WTC11 (cell line): ENCODE measurements around the gene NUP88. TPM values are rescaled to one million over a fixed set of nuclear protein-coding genes. Genes with fewer than 3 reads are reported as not detected.
"Not testable (repeated sequence)": the region's sequence is repeated elsewhere in the genome, so short reads cannot be mapped to it uniquely, and the experiment has no call there.

Source experiments
- ATAC-seq: fragments of 200-7000 bp; cut with Tn5 transposase; 2 replicates; pipeline ENCODE4 v1.10.0; 2021; ENCODE audit warnings: mild to moderate bottlenecking, moderate library complexity
- CTCF ChIA-PET: fragments of 300-600 bp; sonication (Branson Sonifier 250); formaldehyde crosslinking; loops from one replicate; lab custom pipeline; 2021; ENCODE audit warnings: antibody characterized with exemption; lab: Charles Lee
- POLR2A ChIA-PET: fragments of 350-600 bp; sonication (Branson Sonifier 250); formaldehyde crosslinking; loops from one replicate; lab custom pipeline; 2021; ENCODE audit warnings: antibody characterized with exemption; lab: Charles Lee
- DNase-seq: peaks from one replicate; pipeline ENCODE4 v3.0.0; 2021; ENCODE audit warnings: low spot score
- H3K27ac Mint-ChIP-seq: 2 replicates; pipeline ENCODE4 v1.8.0; 2021; ENCODE audit warnings: mixed read lengths
- H3K27me3 Mint-ChIP-seq: 2 replicates; pipeline ENCODE4 v1.8.0; 2021; ENCODE audit warnings: low read depth, mild to moderate bottlenecking, moderate library complexity, mixed read lengths
- H3K36me3 Mint-ChIP-seq: 2 replicates; pipeline ENCODE4 v1.8.0; 2021; ENCODE audit warnings: mixed read lengths
- H3K4me1 Mint-ChIP-seq: 2 replicates; pipeline ENCODE4 v1.8.0; 2022; ENCODE audit warnings: mixed read lengths
- H3K4me3 Mint-ChIP-seq: 2 replicates; pipeline ENCODE4 v1.8.0; 2021; ENCODE audit warnings: mild to moderate bottlenecking, moderate library complexity, mixed read lengths
- H3K9me3 Mint-ChIP-seq: 2 replicates; pipeline ENCODE4 v1.8.0; 2021; ENCODE audit warnings: mixed read lengths
- ELF4 ChIP-seq: sonication (generic); formaldehyde crosslinking; IDR thresholded peaks from 2 replicates; pipeline ENCODE4 v1.8.1; 2022; ENCODE audit warnings: low read depth, mild to moderate bottlenecking, moderate library complexity, missing genetic modification reagents
- FOXK1 ChIP-seq: sonication (generic); formaldehyde crosslinking; IDR thresholded peaks from 2 replicates; pipeline ENCODE4 v1.8.0; 2022; ENCODE audit warnings: mild to moderate bottlenecking, moderate library complexity, missing genetic modification reagents
- NFATC4 ChIP-seq: fragments of 250-450 bp; sonication (Bioruptor Pico); IDR thresholded peaks from 2 replicates; pipeline ENCODE4 v1.9.0; 2021; ENCODE audit warnings: mild to moderate bottlenecking
- NR1H2 ChIP-seq: sonication (generic); formaldehyde crosslinking; IDR thresholded peaks from 2 replicates; pipeline ENCODE4 v1.9.0; 2021; ENCODE audit warnings: mild to moderate bottlenecking, moderate library complexity, missing genetic modification reagents
- PRDM15 ChIP-seq: sonication (generic); formaldehyde crosslinking; IDR thresholded peaks from 2 replicates; pipeline ENCODE4 v1.8.0; 2022; ENCODE audit warnings: missing genetic modification reagents
- PRRX2 ChIP-seq: fragments of 250-450 bp; sonication (Bioruptor Pico); IDR thresholded peaks from 2 replicates; pipeline ENCODE4 v1.8.0; 2021; ENCODE audit warnings: mild to moderate bottlenecking
- SMAD3 ChIP-seq: sonication (generic); formaldehyde crosslinking; IDR thresholded peaks from 2 replicates; pipeline ENCODE4 v1.8.0; 2022; ENCODE audit warnings: missing genetic modification reagents, mild to moderate bottlenecking, borderline replicate concordance
- SMAD4 ChIP-seq: sonication (generic); formaldehyde crosslinking; IDR thresholded peaks from 2 replicates; pipeline ENCODE4 v1.8.0; 2022; ENCODE audit warnings: mild to moderate bottlenecking, missing genetic modification reagents
- ZNF232 ChIP-seq: sonication (generic); formaldehyde crosslinking; IDR thresholded peaks from 2 replicates; pipeline ENCODE4 v1.8.0; 2022; ENCODE audit warnings: mild to moderate bottlenecking, missing genetic modification reagents
- ZNF263 ChIP-seq: sonication (generic); formaldehyde crosslinking; IDR thresholded peaks from 2 replicates; pipeline ENCODE4 v1.8.1; 2022; ENCODE audit warnings: low read depth, mild to moderate bottlenecking, moderate library complexity, missing genetic modification reagents
- ZNF423 ChIP-seq: fragments of 250-450 bp; sonication (Bioruptor Pico); IDR thresholded peaks from 2 replicates; pipeline ENCODE4 v2.1.2; 2022; ENCODE audit warnings: mild to moderate bottlenecking, moderate library complexity
- ZNF425 ChIP-seq: fragments of 250-450 bp; sonication (Bioruptor Pico); conservative IDR thresholded peaks from 2 replicates; pipeline ENCODE4 v1.9.0; 2021; ENCODE audit warnings: mild to moderate bottlenecking
- total RNA-seq: library from RNA; stranded (reverse); gene quantifications from 3 replicates; pipeline ENCODE4 v1.2.3, GENCODE V29; 2021

NUP88 gene
- total RNA-seq, 1 experiment from 2014 or later = 87.7 TPM

- TF ChIP-seq SMAD3 (CRISPR knock-in tag) (no peak), ZNF232 (CRISPR knock-in tag) (no peak), ZNF263 (CRISPR knock-in tag) (no peak)
- no peak overlapping the region; the same call in 1 of the 2 replicates for H3K4me3 Mint-ChIP-seq
- peaks cover 19% of the 10 kb centered on the region for H3K4me1 Mint-ChIP-seq
- no peaks in the 10 kb centered on the region for H3K27me3 Mint-ChIP-seq
- H3K9me3 Mint-ChIP-seq = no peaks in the 10 kb centered on the region
- peaks cover 75% of the 10 kb centered on the region for H3K36me3 Mint-ChIP-seq
- CTCF ChIA-PET = no interaction called here
- POLR2A ChIA-PET = interaction anchor here (2.3 kb wide), 1 partner anchor 16 kb away, joined by 10 read pairs; the partner anchor contains the start of genes NUP88 and RPAIN
- DNase-seq = no peak
- H3K27ac Mint-ChIP-seq = peak overlapping the region; percentile 70
- ATAC-seq = no peak
Observed at GRCh38 chr17:5434984-5435383, 15.5 kb upstream of the NUP88 start.

GRCh38 chr17:5431949-5432556, 12.6 kb upstream of the NUP88 start:
- ATAC-seq (no peak), DNase-seq (no peak)
- peaks cover 87% of the 10 kb centered on the region for H3K36me3 Mint-ChIP-seq
- CTCF ChIA-PET = no interaction called here
- H3K9me3 Mint-ChIP-seq = no peaks in the 10 kb centered on the region
- POLR2A ChIA-PET = interaction anchor here (1.1 kb wide), 1 partner anchor 13 kb away, joined by 3 read pairs; the partner anchor contains the start of genes NUP88 and RPAIN
- H3K27ac Mint-ChIP-seq = peak overlapping the region; percentile 96
- peaks cover 3% of the 10 kb centered on the region; the same call in 1 of the 2 replicates for H3K4me1 Mint-ChIP-seq
- H3K4me3 Mint-ChIP-seq = no peak overlapping the region
- no peaks in the 10 kb centered on the region for H3K27me3 Mint-ChIP-seq
- TF ChIP-seq ZNF425 (CRISPR knock-in tag) = 0 out of 2 replicates have a peak, but pooled peaks have one; percentile 20
- TF ChIP-seq SMAD4 (CRISPR knock-in tag) = no peak
- peak; percentile 47; the same call in 1 of the 2 replicates for TF ChIP-seq NFATC4
- TF ChIP-seq, all 79 proteins: peak for 2

GRCh38 chr17:5431234-5431633, 11.8 kb upstream of the NUP88 start:
- H3K36me3 Mint-ChIP-seq = peaks cover 82% of the 10 kb centered on the region
- not testable (repeated sequence) for H3K9me3 Mint-ChIP-seq, H3K4me3 Mint-ChIP-seq, H3K4me1 Mint-ChIP-seq, H3K27me3 Mint-ChIP-seq
- DNase-seq = peak; percentile 42
- peak; percentile 77 for ATAC-seq
- ChIA-PET POLR2A (interaction anchor here (0.6 to 1.1 kb wide), 3 partner anchors 12 to 1923 kb away, joined by 3 to 8 read pairs (median 5); partner anchors contain the start of genes NUP88, PIMREG and RPAIN), CTCF (interaction anchor here (0.6 to 4.2 kb wide), 6 partner anchors 8 to 134 kb away, joined by 3 to 31 read pairs (median 4); partner anchors contain the start of genes C1QBP, NUP88 and RPAIN)
- peak overlapping the region; percentile 96; the same call in 1 of the 2 replicates for H3K27ac Mint-ChIP-seq

GRCh38 chr17:5430413-5430999, 11.0 kb upstream of the NUP88 start:
- TF ChIP-seq FOXK1 (CRISPR knock-in tag) = no peak
- TF ChIP-seq ZNF423 = no peak
- no peak for TF ChIP-seq PRRX2
- no peak for TF ChIP-seq NR1H2 (CRISPR knock-in tag)
- TF ChIP-seq PRDM15 (CRISPR knock-in tag) = no peak
- TF ChIP-seq ELF4 (CRISPR knock-in tag) = no peak
- Mint-ChIP-seq H3K36me3 (peaks cover 84% of the 10 kb centered on the region), H3K27ac (peak overlapping the region; percentile 53; the same call in 1 of the 2 replicates), H3K27me3 (no peaks in the 10 kb centered on the region), H3K4me1 (no peaks in the 10 kb centered on the region), H3K4me3 (no peak overlapping the region), H3K9me3 (no peaks in the 10 kb centered on the region)
- ChIA-PET CTCF (interaction anchor here (0.6 to 4.2 kb wide), 6 partner anchors 8 to 134 kb away, joined by 3 to 31 read pairs (median 4); partner anchors contain the start of genes C1QBP, NUP88 and RPAIN), POLR2A (interaction anchor here (0.6 to 1.1 kb wide), 4 partner anchors 11 to 1923 kb away, joined by 3 to 8 read pairs (median 4); partner anchors contain the start of genes DHX33, NUP88, PIMREG and RPAIN)
- no peak for DNase-seq
- ATAC-seq = no peak
